Nephron (organoid): ENCODE measurements around the gene PAPPA.

Source experiments
- H3K27ac Mint-ChIP-seq, 3 experiments: 2 replicates each; pipeline ENCODE4 v1.8.0; 2020; ENCODE audit warnings: mixed read lengths in 3 of 3, mild to moderate bottlenecking in 2 of 3, moderate library complexity in 1 of 3
- H3K27me3 Mint-ChIP-seq: 2 replicates; pipeline ENCODE4 v1.8.0; 2021; ENCODE audit warnings: low read depth, mild to moderate bottlenecking, moderate library complexity, mixed read lengths
- H3K36me3 Mint-ChIP-seq: 2 replicates; pipeline ENCODE4 v1.8.0; 2020; ENCODE audit warnings: low read depth, mixed read lengths
- H3K4me1 Mint-ChIP-seq: 2 replicates; pipeline ENCODE4 v1.8.0; 2020; ENCODE audit warnings: mixed read lengths
- H3K4me3 Mint-ChIP-seq, 3 experiments: 2 replicates each; pipeline ENCODE4 v1.8.0; 2020; ENCODE audit warnings: mild to moderate bottlenecking in 3 of 3, mixed read lengths in 3 of 3, moderate library complexity in 2 of 3
- H3K9me3 Mint-ChIP-seq: 2 replicates; pipeline ENCODE4 v1.8.0; 2020; ENCODE audit warnings: mixed read lengths
- CTCF ChIP-seq, 3 experiments: fragments of 200-600 bp; sonication (generic); IDR thresholded peaks; one replicate each; pipeline ENCODE4 v1.5.0; 2021; ENCODE audit warnings: antibody characterized with exemption in 3 of 3; ENCODE audit not compliant: unreplicated experiment in 3 of 3

Gene PAPPA

GRCh38 chr9:116286297-116286696 lies 132.7 kb downstream of the PAPPA start:
- H3K27ac Mint-ChIP-seq: peak overlapping the region; percentile 14 to 68 (median 56)
- H3K9me3 Mint-ChIP-seq: no peaks in the 10 kb centered on the region
- TF ChIP-seq CTCF (IDR thresholded peaks at IDR 0.05; ENCODE audit: unreplicated experiment in 3 of 3): no peak
- H3K4me3 Mint-ChIP-seq: no peak overlapping the region
- H3K27me3 Mint-ChIP-seq: peaks cover 47% of the 10 kb centered on the region
- peaks cover 24% of the 10 kb centered on the region for H3K4me1 Mint-ChIP-seq
- H3K36me3 Mint-ChIP-seq: peaks cover 4% of the 10 kb centered on the region

- peaks cover 4% of the 10 kb centered on the region for H3K36me3 Mint-ChIP-seq
- peaks cover 35% of the 10 kb centered on the region for H3K27me3 Mint-ChIP-seq
- H3K9me3 Mint-ChIP-seq: no peaks in the 10 kb centered on the region
- H3K4me1 Mint-ChIP-seq: peaks cover 24% of the 10 kb centered on the region
- H3K4me3 Mint-ChIP-seq: no peak overlapping the region
- no peak for TF ChIP-seq CTCF (IDR thresholded peaks at IDR 0.05; ENCODE audit: unreplicated experiment in 3 of 3)
- H3K27ac Mint-ChIP-seq: no peak overlapping the region
Observed at GRCh38 chr9:116287721-116288120, 134.1 kb downstream of the PAPPA start.

- H3K36me3 Mint-ChIP-seq: peaks cover 4% of the 10 kb centered on the region
- peaks cover 25% of the 10 kb centered on the region for H3K27me3 Mint-ChIP-seq
Observed at GRCh38 chr9:116288658-116289057, 135.1 kb downstream of the PAPPA start.

DNA sequence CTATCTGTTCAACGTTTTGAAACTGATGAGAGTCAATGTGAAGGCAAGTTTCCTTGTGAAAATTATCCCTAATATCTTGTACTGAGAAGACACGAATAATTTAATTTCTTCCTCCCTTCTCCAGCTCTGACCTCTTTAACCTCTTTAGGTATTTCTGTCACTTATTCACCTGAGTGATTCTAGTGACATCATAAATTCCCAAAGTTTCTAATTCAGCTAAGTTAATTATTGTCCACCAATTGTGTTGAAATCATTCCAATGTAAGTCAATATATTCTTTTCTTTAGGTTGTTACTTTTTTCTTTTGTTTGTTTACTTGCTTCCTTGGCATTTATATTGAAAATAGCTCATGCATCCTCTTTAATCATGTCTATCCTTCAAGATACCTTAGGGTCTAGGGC lies 143.8 kb downstream of the PAPPA start:
- Mint-ChIP-seq H3K4me3 (no peak overlapping the region), H3K9me3 (peaks cover 3% of the 10 kb centered on the region), H3K27ac (peak overlapping the region in 1 of 3 experiments; percentile 76), H3K36me3 (peaks cover 6% of the 10 kb centered on the region), H3K4me1 (peaks cover 12% of the 10 kb centered on the region), H3K27me3 (peaks cover 15% of the 10 kb centered on the region)
- TF ChIP-seq CTCF (IDR thresholded peaks at IDR 0.05; ENCODE audit: unreplicated experiment in 3 of 3): no peak

More at GRCh38 chr9:116288658-116289057, 135.1 kb downstream of the PAPPA start:
- TF ChIP-seq CTCF (IDR thresholded peaks at IDR 0.05; ENCODE audit: unreplicated experiment in 3 of 3): no peak
- Mint-ChIP-seq H3K9me3 (no peaks in the 10 kb centered on the region), H3K4me3 (no peak overlapping the region), H3K4me1 (peaks cover 24% of the 10 kb centered on the region), H3K27ac (no peak overlapping the region)

DNA sequence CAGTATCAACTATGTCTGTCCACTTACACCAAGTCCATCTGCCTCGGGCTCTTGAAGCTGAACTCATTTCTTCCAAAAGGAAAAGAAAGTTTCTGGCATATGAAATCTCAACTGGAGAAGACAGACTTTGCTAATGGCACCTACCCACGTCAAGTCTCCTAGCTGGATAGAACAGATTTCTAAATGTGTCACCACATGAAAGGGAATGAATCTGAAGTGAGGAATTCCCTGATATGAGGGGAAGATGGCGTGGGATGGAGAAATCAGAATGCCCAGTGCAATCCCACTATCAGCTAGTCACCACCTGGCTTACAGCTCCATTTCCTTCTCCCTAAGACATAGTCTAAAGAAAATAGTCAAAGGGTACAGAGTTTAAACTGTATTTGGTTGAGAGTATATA lies 144.7 kb downstream of the PAPPA start:
- H3K27me3 Mint-ChIP-seq: peaks cover 15% of the 10 kb centered on the region
- no peak overlapping the region for H3K4me3 Mint-ChIP-seq
- peaks cover 12% of the 10 kb centered on the region for H3K4me1 Mint-ChIP-seq
- peaks cover 3% of the 10 kb centered on the region for H3K9me3 Mint-ChIP-seq
- no peak for TF ChIP-seq CTCF (IDR thresholded peaks at IDR 0.05; ENCODE audit: unreplicated experiment in 3 of 3)
- H3K36me3 Mint-ChIP-seq: peaks cover 7% of the 10 kb centered on the region
- peak overlapping the region in 2 of 3 experiments; percentile 35 to 67 for H3K27ac Mint-ChIP-seq

- no peak for TF ChIP-seq CTCF (IDR thresholded peaks at IDR 0.05; ENCODE audit: unreplicated experiment in 3 of 3)
- Mint-ChIP-seq H3K9me3 (peaks cover 3% of the 10 kb centered on the region), H3K27ac (peak overlapping the region in 2 of 3 experiments; percentile 35 to 67), H3K4me1 (peaks cover 15% of the 10 kb centered on the region), H3K4me3 (no peak overlapping the region), H3K27me3 (peaks cover 19% of the 10 kb centered on the region), H3K36me3 (peaks cover 11% of the 10 kb centered on the region)
Observed at GRCh38 chr9:116298878-116299391, 145.3 kb downstream of the PAPPA start.
